GM10266 (cell line): Measurements from ENCODE around the gene SLC6A17.

Experiments
- DNase-seq: peaks from one replicate; pipeline ENCODE4 v3.0.0; 2012; ENCODE audit errors: extremely low spot score
- CTCF ChIP-seq: IDR thresholded peaks from 2 replicates; pipeline ENCODE4 v1.5.1; 2012; ENCODE audit warnings: mild to moderate bottlenecking, low read depth; ENCODE audit not compliant: control insufficient read depth, insufficient read depth; ENCODE audit errors: missing control alignments

The SLC6A17 gene

GRCh38 chr1:110235181-110235833, 85.0 kb downstream of the SLC6A17 start:
- TF ChIP-seq CTCF, result no peak
- DNase-seq, result no peak

DNA sequence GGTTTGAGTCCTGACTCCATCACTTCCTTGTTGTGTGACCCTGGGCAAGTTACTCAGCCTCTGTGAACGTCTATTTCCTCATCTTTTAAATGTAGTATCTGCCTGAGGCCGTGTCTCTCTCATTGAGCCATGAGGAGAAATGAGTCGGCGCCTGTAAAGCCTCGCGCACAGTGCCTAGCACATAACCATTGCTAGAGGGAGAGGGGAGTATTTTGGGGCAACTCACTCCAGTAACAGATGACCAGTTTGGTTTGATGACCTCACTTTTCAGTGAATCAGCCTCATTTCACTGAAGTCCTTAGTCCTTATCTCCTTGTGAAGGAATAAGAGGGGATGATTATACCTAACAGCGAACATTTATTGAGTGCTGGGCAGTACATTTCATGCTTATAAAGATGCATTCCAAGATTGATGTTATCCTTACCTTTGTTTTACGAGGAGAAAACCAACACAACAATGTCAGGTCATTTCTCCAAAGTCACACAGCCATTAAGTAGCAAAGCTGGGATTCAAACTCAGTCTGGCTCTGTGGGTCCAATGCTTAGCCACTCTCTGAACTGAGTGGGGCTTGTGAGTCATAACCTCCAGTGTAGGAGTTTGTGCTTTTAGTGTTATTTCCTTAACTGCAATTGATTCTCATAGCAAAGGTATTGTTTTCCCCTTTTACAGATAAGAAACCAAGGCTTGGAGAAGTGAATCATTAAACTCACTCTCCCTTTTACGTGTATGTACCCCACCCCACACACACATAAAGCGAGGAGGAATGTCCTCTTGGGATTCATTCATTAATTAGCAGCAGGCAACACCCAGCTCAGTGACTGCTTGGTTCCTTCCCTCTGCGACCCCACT, 85.8 kb downstream of the SLC6A17 start:
- no peak for DNase-seq
- TF ChIP-seq CTCF, result no peak

GRCh38 chr1:110237386-110238152, 87.3 kb downstream of the SLC6A17 start:
- DNase-seq, result no peak
- TF ChIP-seq CTCF, result no peak

DNA sequence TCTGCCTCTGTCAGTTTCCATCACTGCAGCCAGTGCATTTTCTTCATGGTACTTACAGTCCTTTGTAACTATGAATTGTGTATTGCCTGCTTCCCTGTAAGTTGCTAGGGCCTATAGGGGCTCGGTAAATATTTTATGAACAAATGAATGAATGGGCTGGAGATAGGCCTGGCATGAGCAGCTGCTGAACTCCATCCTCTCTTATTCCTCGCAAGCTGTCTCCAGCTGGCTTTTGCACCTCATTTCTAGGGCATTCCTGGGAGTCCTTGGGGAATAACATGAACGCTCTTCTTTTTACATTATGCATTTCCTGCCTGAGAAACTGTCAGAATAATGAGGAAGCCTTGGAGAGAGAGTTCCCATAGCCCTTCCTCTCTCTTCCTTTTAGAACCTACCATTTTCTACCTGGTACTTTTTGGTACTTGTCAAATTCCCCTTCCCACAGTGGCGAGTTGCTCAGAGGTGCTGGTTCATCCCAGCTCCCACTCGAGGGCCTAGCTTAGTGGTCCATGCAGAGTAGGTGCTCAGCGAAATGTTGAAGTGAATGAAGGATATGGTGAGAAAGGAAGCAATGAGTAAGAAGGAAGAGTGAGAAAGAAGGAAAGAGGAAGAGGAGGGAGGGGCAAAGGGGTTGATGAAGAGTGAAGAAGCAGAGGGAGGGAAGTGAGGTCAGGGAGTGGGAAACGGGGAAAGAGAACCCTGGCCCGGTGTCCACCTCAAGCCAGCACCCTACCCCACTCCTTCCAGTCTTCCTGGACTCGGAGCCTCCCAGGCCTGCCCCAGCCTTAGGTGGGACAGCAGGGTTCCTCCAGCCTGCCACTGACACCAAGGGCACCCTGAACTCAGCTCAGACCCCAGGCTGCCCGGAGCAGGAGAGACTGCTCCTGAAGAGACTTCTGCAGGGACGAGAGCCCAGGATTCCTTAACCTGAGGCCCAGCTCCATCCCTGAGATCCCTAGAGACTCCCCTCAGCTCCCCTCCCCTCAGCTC, 89.4 kb downstream of the SLC6A17 start:
- DNase-seq, result no peak
- no peak for TF ChIP-seq CTCF

- no peak for DNase-seq
- TF ChIP-seq CTCF, result no peak
Measured at GRCh38 chr1:110240476-110241210, 90.3 kb downstream of the SLC6A17 start.

- no peak for TF ChIP-seq CTCF
- no peak for DNase-seq
Measured at GRCh38 chr1:110241516-110241915, 91.2 kb downstream of the SLC6A17 start.
